GM21786 (cell line): ENCODE data around the gene PLLP.

Experiments used
- ATAC-seq: cut with Tn5 transposase; IDR thresholded peaks from one replicate; pipeline ENCODE4 v1.9.1; 2021; ENCODE audit not compliant: unreplicated experiment

Gene PLLP

GRCh38 chr16:57226701-57227621 lies 57.5 kb downstream of the PLLP start:
- ATAC-seq = no peak

DNA sequence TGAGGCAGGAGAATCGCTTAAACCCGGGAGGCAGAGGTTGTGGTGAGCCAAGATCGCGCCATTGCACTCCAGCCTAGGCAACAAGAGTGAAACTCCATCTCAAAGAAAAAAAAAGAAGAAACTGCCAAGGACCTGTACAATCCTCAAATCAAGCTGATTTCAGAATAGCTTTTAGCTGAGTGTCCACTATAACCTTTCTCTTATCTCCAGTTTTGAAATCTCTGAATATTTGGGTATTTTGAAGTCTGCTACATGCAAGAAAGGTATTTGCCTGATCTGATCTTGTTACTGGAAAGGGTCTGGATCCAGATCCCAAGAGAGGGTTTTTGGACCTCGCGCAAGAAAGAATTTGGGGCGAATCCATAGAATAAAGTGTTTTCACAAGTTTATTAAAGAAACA lies 58.5 kb downstream of the PLLP start:
- ATAC-seq = no peak

GRCh38 chr16:57224651-57225335 lies 59.7 kb downstream of the PLLP start:
- no peak for ATAC-seq

DNA sequence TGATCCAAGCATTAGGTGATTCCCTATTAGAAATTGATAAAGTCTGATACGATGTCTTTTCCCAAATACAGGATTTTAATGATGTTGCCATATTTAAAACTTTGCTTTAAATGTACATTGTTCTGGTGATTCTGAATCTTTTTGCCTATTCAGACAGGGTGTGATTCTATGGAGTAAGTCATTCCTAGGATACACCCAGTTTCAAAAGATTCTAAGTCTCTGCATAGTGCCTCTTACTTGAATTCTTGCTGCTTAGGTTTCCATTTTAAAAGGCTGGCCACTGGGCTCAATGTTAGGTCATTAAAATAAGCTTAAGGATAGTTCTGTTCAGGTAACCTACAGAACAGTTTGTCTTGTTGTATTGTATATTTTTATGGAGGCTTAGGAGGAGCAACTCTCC lies 61.4 kb downstream of the PLLP start:
- no peak for ATAC-seq

GRCh38 chr16:57216968-57217367 lies 67.5 kb downstream of the PLLP start:
- no peak for ATAC-seq

DNA sequence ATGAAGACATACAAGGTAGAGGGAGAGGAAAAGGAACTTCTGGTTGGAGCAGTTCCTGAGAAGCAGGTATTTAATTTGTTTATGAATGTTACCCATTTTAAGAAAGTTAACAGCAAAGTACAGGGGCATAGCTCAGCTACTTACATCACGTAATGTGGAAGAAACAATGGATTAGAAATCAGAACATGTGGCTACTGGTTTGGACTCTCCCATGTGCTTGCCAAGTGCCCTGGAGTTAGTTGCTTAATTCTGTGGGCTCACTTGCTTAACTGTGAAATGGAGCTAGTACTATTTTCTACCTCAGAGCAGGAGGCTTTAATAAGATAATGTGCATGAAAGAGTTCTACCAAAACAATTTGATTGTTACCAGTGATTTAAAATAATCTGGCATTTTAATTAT lies 71.0 kb downstream of the PLLP start:
- ATAC-seq = no peak

DNA sequence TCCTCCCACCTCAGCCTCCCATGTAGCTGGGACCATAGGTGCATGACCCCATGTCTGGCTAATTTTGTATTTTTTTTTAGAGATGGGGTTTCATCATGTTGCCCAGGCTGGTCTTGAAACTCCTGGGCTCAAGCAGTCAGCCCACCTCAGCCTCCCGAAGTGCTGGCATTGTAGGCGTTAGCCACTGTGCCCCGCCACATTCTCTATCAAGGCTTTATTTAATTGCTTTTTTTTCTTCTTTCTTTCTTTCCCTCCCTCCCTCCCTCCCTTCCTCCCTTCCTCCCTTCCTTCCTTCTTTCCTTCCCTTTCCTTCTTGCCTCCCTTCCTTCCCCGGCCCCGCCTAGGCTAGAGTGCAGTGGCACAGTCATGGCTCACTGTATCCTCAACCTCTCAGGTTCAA lies 74.7 kb downstream of the PLLP start:
- no peak for ATAC-seq

DNA sequence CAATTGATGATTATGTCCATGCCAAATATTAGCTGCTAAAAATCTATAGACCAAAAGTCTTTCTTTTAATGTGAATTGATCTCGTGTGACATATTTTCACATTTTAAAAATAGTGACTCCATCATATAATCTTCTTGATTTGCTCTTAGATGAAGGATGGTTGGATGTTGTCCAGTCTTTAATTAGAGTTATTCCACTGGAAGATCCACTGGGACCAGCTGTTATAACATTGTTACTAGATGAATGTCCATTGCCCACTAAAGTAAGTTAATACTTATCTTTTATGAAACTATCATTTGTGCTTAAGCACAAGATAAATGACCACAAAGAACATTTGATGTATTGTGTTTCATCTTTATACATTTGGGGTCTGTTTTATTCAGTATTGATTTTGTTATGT lies 75.5 kb downstream of the PLLP start:
- ATAC-seq = no peak
